Mucosa of gallbladder (tissue), 1 donor: ENCODE data around the gene PPFIA4. TPM values are rescaled to one million over a fixed set of nuclear protein-coding genes. Genes with fewer than 3 reads are reported as not detected.

Experiments
- DNase-seq: peaks from one replicate; pipeline ENCODE4 v3.0.0-alpha.2; 2020; ENCODE audit warnings: low spot score
- total RNA-seq: library from RNA; stranded (reverse); gene quantifications from one replicate; pipeline ENCODE4 v1.2.1, GENCODE V29; 2021
- donor health status: DM: no; HTN: no; CAD: no.

The PPFIA4 gene
- total RNA-seq, 1 donor from 2014 or later = 7.0 TPM

GRCh38 chr1:203057911-203058675, 31.8 kb downstream of the PPFIA4 start:
- DNase-seq = no peak

DNA sequence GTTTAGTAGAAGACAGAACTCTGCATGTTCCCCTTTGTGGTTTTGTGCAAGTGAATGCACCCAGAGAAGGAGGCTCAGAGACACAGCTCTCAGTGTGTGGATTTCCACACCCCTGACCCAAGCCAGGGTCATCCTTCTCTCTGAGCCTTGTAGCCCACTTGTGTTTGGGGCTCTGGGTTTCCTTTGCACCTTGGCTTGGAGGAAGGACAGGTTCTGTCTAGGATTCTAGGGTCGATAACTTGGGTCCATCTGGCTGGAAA, 32.3 kb downstream of the PPFIA4 start:
- DNase-seq = no peak

DNA sequence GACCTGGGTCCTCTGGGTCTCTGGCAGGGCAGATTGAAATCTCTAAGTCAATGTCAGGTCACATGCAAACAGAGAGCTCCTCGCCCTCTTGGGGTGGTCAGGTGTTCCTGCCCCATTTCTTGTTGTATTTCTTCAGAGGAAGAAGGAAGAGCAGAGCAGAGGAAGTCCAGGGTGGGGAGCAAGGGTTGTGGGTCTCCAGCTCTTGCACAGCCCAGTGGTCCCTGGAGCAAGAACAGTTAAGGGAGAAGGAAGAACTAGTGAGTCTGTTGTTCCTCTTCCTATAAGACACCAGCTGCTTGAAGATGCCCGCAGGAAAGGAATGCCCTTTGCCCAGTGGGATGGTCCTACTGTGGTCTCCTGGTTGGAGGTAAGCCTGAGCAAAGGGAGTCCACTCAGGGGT, 33.2 kb downstream of the PPFIA4 start:
- no peak for DNase-seq

- DNase-seq = no peak
These were observed 33.8 kb downstream of the PPFIA4 start for GRCh38 chr1:203060115-203060514.

- no peak for DNase-seq
These were observed 37.0 kb downstream of the PPFIA4 start for GRCh38 chr1:203063287-203063686.

DNA sequence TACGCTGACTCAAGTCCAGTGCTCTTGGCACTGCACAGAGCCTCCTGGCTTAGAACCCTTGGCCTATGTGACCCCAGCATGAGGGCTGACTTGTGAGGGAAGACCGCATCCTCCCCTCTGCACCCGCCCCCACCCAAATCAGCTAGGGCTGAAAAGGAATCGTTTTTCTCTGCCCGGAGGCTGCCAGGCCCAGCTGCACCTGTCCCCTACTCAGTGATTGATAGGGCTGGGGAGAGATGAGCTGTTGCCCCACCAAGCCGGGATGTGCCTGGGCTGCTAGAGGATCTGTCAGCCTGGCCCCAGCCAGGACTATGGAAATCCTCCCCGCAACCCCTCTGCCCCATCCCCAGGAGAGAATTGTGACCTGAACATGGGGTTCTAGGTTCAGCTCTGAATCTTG, 38.9 kb downstream of the PPFIA4 start:
- DNase-seq = no peak

DNA sequence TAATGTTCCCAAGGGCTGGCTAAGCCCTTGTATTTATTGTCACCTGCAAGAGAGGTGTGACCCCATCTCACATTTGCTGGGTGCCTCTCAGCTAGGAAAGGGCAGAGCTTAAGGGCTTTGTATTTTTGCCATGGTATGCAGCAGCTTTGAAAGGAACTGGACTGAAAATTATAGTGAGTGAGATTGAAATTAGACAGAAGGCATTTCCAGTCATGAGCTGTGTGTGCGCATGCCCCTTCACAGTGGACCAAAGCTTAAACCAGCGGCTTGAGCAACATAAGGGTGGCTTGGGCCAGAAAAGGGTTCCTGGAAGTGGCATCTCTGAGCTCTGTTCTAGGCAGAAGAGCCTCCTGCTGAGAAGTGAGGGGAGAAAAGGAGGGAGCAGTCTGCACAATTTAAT, 39.7 kb downstream of the PPFIA4 start:
- no peak for DNase-seq

DNA sequence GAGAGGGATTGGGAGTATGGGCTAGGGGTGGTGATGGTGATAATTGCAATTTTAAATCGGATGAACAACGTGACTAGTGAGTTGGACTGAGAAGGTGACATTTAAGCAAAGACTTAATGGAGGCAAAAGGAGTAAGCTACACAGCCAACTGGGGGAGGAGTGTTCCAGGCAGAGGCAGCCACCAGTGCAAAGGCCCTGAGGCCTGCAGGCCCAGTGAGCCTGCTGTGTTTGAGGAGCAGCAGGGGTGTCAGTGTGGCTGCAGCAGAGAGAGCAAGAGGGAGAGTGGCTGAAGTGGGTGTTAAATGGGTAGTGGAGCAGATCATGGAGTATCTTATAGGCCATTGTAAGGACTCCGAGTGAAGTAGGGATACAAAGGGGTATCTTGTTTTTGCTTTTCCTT, 40.7 kb downstream of the PPFIA4 start:
- DNase-seq = no peak

- DNase-seq = peak; percentile 22
These were observed 42.9 kb downstream of the PPFIA4 start for GRCh38 chr1:203069030-203069747.

DNA sequence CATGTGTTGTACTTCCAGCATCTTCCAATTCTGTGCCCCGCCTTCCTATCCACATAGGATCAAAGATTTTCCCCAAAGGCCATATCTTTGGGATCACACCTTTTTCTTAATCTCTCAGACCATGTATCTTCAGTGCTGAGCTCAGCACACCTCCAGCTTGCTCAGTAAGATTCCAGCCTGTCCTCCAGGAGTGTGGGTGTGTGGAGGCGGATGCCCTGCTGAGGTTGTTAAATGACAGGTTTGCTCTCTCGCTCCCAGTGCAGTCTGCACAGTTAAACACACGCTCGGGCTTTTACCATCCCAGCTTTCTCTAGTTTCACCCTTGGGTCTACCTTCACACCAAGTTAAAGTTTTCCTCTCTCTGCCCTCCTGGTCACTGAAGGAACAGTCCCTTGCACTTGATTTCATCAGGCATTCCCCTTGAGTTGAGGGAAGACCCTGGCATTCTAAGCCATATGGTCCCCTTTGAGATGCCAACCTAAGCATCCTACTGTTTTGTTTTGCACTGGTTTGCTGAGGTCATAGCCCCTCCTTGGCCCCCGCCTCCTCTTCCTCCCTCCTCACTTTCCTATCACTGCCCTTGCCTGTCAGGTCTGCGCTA, 45.8 kb downstream of the PPFIA4 start:
- no peak for DNase-seq

DNA sequence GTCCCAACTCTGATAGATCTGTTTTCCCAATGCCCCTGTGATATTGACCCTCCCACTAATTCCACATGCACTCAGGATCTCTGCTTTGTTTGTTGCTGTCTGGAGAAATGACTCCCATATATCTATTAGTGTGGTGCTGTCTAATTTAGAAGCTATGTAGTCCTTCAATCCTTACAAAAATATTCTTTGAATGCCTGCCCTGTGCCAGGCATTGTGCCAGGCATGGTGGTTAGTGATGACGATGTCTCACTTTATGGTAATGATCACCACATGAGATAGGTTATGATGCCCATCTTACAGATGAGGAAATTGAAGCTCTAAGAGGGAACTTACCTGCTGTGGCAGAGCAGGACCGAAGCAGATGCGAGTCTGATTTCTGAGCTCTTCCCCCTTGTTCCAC, 46.6 kb downstream of the PPFIA4 start:
- DNase-seq = no peak

DNA sequence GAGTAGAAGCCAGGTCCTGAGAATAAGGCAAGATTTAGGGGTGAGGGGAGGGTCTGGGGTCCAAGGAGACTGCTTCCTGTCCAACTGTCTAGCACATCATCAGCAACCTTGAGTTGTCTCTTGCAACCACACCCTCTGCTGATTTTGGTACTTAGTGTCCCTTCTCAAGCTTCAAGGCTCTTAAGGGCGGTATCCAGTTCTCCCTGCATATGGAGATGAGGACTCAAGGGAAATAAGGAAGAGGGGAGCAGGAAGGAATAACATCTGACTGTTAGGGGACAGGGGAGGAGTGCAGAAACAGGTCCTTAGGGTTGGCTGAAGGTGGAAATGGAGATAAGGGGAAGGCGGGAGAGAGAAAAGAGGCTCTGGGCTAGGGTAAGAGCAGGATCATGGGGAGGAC, 47.2 kb downstream of the PPFIA4 start:
- DNase-seq = no peak

GRCh38 chr1:203074610-203075009, 48.3 kb downstream of the PPFIA4 start:
- DNase-seq = no peak

DNA sequence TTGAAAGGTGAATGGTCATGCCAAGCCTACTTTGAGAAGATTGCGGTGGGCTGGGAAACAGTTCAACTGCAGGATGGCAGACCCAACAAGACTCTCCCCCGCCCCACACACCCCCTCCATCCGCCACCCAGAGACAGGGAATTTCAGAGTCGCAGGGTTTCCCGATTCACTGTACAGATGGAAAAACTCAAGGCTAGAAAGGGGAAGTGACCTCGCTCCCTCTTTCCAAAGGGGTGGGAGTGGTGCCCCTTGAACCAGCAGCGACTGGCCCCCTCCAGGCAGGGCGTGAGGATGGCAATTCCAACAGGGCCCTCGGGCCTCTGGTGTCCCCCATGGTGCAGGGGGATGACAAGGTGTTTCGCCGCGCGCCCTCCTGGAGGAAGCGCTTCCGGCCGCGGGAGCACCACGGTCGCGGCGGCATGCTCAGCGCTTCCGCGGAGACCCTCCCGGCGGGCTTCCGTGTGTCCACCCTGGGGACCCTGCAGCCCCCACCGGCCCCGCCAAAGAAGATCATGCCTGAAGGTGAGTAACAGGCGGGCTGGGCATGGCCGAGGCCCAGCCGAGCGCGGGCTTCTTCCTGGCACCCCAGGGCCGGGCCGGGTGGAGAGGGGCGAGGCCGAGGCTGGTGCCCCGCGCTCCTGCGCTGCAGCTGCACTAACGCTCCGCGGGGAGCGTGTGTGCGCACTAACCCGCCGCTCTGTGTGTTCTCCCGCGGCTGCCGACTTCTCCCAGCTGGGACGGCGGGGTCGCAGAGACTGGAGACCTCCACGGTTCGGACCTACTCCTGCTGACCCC, 49.1 kb downstream of the PPFIA4 start:
- DNase-seq = no peak

GRCh38 chr1:203076031-203076511, 49.8 kb downstream of the PPFIA4 start:
- DNase-seq = no peak

DNA sequence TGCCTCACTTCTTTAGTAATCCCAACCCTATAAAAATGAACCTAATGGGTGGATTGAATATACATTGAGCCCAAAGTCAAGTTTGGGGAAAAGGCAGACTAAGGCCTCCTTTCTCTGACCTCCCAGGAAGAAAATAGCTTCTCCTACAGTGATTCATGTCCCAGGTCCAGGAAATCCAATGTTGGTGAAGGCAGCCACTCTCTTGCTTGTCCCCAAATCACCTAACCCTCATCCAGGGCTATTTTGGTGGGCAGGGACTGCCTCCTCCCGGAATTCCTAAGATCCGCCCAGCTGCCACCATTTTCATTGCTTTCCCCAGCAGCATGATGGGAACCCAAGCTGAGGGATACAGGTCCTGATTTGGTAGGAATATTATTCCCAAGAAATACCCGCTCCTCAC, 51.1 kb downstream of the PPFIA4 start:
- no peak for DNase-seq

- no peak for DNase-seq
These were observed 51.7 kb downstream of the PPFIA4 start for GRCh38 chr1:203077956-203078355.

DNA sequence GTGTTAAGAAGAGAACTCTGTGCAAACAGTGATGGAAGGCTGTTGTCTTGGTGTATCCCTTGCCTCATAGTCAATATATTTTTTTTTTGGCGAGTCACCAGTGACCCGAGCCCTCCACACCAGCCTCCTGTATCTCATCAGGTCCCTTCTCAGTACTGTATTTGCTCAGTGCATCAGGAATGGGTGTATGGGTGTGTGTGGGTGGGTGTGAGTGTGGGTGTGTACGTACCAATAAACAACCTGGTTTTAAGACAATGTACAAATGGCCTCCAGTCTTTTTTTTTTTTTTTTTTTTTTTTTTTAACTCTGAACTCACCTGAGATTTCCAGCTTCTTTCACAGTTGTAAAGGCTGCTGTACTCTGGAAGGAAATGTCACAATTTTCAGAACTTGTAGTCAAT, 52.2 kb downstream of the PPFIA4 start:
- no peak for DNase-seq

DNA sequence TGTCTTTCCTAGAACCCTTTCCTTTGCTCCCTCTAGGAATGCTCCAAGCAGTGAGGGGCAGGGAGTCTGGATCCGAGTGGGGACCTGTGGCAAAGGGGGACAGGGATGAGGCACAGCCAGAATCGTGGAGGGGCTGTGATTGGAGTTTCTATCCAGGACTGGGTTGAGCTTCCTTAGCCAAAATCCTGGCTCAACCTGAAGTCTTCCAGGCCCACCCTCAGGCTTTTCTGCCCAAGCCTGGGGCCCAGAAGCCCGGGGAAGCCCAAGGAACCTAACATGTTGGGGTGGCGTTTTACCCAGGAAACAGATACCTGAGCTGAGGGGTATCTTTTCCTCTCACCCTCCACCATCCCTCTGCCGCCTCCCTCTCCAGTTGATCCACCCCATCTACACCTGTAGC, 54.2 kb downstream of the PPFIA4 start:
- DNase-seq = no peak

DNA sequence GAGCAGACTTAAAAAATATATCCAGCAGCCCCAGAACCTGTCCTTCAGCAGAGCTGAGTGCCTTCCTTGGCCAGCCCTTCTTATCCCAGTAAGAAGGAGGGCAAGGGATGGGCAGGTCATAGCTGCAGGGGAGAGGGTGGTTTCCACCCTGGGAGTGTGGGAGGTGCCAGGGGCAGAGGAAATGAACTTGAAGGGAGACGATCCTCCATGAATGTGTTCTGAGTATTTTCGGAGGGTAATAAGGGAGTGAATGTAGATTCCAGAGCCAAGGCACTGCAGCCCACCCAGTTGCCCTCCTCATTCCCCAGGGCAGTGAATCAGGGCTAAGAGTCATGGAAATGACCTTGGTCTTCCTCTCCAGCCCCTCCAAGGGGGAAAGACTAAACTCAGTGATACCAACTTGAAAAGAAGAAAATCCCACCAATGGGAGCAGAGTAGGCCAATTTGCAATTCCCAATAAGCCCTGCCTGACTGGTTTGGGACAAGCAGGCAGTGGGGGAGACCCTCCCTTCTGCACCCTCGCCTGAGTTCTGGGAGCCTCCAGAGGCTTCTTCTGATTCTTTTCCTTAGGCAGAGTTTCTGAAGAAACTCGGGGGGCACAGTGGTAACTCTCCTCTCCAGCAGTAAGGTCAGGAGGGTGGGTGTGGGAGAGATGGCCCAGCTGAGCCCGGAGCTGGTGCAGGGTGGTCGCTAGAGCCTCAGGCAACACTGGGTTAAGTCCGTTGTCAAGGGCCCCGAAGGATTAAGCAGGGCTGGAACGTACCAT, 55.4 kb downstream of the PPFIA4 start:
- no peak for DNase-seq

- DNase-seq = no peak
These were observed 55.9 kb downstream of the PPFIA4 start for GRCh38 chr1:203082231-203082505.
